ENCODE data around the gene DIP2A. TPM values are rescaled to one million over a fixed set of nuclear protein-coding genes. Genes with fewer than 3 reads are reported as not detected.
"Not testable (repeated sequence)": the region's sequence is repeated elsewhere in the genome, so short reads cannot be mapped to it uniquely, and the experiment has no call there.

Gene DIP2A
- total RNA-seq, 1 donor from 2014 or later = 57.2 TPM

- no peak for TF ChIP-seq CTCF (IDR thresholded peaks at IDR 0.05; ENCODE audit: unreplicated experiment)
- H3K4me1 Mint-ChIP-seq = no peaks in the 10 kb centered on the region
- H3K27me3 Mint-ChIP-seq (ENCODE audit: low read depth) = no peaks in the 10 kb centered on the region
- no peak for DNase-seq (ENCODE audit: low spot score in 2 of 2, unreplicated experiment in 2 of 2)
- H3K27ac Mint-ChIP-seq = no peak overlapping the region
- H3K9me3 Mint-ChIP-seq = peaks cover 7% of the 10 kb centered on the region
- H3K36me3 Mint-ChIP-seq = peaks cover 59% of the 10 kb centered on the region
- H3K4me3 Mint-ChIP-seq = no peak overlapping the region
These were observed 51.2 kb downstream of the DIP2A start for GRCh38 chr21:46509741-46510502.

GRCh38 chr21:46515109-46515508 lies 56.4 kb downstream of the DIP2A start:
- TF ChIP-seq CTCF (IDR thresholded peaks at IDR 0.05; ENCODE audit: unreplicated experiment) = no peak
- no peak overlapping the region for H3K27ac Mint-ChIP-seq
- no peak overlapping the region for H3K4me3 Mint-ChIP-seq
- H3K36me3 Mint-ChIP-seq = peaks cover 62% of the 10 kb centered on the region
- H3K9me3 Mint-ChIP-seq = peaks cover 24% of the 10 kb centered on the region
- no peak for DNase-seq (ENCODE audit: low spot score in 2 of 2, unreplicated experiment in 2 of 2)
- no peaks in the 10 kb centered on the region for H3K27me3 Mint-ChIP-seq (ENCODE audit: low read depth)
- peaks cover 17% of the 10 kb centered on the region for H3K4me1 Mint-ChIP-seq

- H3K27me3 Mint-ChIP-seq (ENCODE audit: low read depth) = no peaks in the 10 kb centered on the region
- peaks cover 20% of the 10 kb centered on the region for H3K4me1 Mint-ChIP-seq
- H3K9me3 Mint-ChIP-seq = peaks cover 22% of the 10 kb centered on the region
- no peak for DNase-seq (ENCODE audit: low spot score in 2 of 2, unreplicated experiment in 2 of 2)
- TF ChIP-seq CTCF (IDR thresholded peaks at IDR 0.05; ENCODE audit: unreplicated experiment) = no peak
- peaks cover 57% of the 10 kb centered on the region for H3K36me3 Mint-ChIP-seq
- H3K27ac Mint-ChIP-seq = no peak overlapping the region
- H3K4me3 Mint-ChIP-seq = no peak overlapping the region
These were observed 57.4 kb downstream of the DIP2A start for GRCh38 chr21:46516068-46516467.

- Mint-ChIP-seq H3K4me1 (peaks cover 20% of the 10 kb centered on the region), H3K27ac (no peak overlapping the region), H3K27me3 (ENCODE audit: low read depth) (no peaks in the 10 kb centered on the region), H3K9me3 (peaks cover 22% of the 10 kb centered on the region), H3K4me3 (no peak overlapping the region), H3K36me3 (peaks cover 50% of the 10 kb centered on the region)
- no peak for TF ChIP-seq CTCF (IDR thresholded peaks at IDR 0.05; ENCODE audit: unreplicated experiment)
- no peak for DNase-seq (ENCODE audit: low spot score in 2 of 2, unreplicated experiment in 2 of 2)
These were observed 58.7 kb downstream of the DIP2A start for GRCh38 chr21:46517361-46517760.

GRCh38 chr21:46518983-46519583 lies 60.4 kb downstream of the DIP2A start:
- H3K4me3 Mint-ChIP-seq = no peak overlapping the region

GRCh38 chr21:46527393-46527792 lies 68.7 kb downstream of the DIP2A start:
- not testable (repeated sequence) for H3K27ac Mint-ChIP-seq; H3K36me3 Mint-ChIP-seq; H3K4me3 Mint-ChIP-seq; H3K9me3 Mint-ChIP-seq; DNase-seq (ENCODE audit: low spot score in 2 of 2, unreplicated experiment in 2 of 2); H3K27me3 Mint-ChIP-seq (ENCODE audit: low read depth)
- peaks cover 14% of the 10 kb centered on the region for H3K4me1 Mint-ChIP-seq

More at GRCh38 chr21:46518983-46519583, 60.4 kb downstream of the DIP2A start:
- no peak for DNase-seq (ENCODE audit: low spot score in 2 of 2, unreplicated experiment in 2 of 2)
- Mint-ChIP-seq H3K27me3 (ENCODE audit: low read depth) (no peaks in the 10 kb centered on the region), H3K4me1 (peaks cover 20% of the 10 kb centered on the region), H3K27ac (peak overlapping the region; percentile 78), H3K9me3 (peaks cover 22% of the 10 kb centered on the region), H3K36me3 (peaks cover 37% of the 10 kb centered on the region)
- TF ChIP-seq CTCF (IDR thresholded peaks at IDR 0.05; ENCODE audit: unreplicated experiment) = no peak
